ENCODE results near the gene SREBF1. TPM values are rescaled to one million over a fixed set of nuclear protein-coding genes. Genes with fewer than 3 reads are reported as not detected.

Gene SREBF1
- total RNA-seq, 4 donors from 2014 or later = 115 to 253 (median 191) TPM

GRCh38 chr17:17776889-17777288 lies 59.9 kb downstream of the SREBF1 start:
- H3K4me1 ChIP-seq = peaks cover 0 to 65% (median 27%) of the 10 kb centered on the region in 4 donors
- DNase-seq (ENCODE audit: low spot score in 2 of 2) = no peak
- H3K36me3 ChIP-seq = no peaks in the 10 kb centered on the region
- no peaks in the 10 kb centered on the region for H3K27me3 ChIP-seq
- 65 to 94% methylated on average over 3 of the region's 3 CpGs for WGBS, 2 donors
- no peaks in the 10 kb centered on the region for H3K9me3 ChIP-seq
- no peak for TF ChIP-seq EP300 (IDR thresholded peaks at IDR 0.05)
- TF ChIP-seq, protein P1, sequence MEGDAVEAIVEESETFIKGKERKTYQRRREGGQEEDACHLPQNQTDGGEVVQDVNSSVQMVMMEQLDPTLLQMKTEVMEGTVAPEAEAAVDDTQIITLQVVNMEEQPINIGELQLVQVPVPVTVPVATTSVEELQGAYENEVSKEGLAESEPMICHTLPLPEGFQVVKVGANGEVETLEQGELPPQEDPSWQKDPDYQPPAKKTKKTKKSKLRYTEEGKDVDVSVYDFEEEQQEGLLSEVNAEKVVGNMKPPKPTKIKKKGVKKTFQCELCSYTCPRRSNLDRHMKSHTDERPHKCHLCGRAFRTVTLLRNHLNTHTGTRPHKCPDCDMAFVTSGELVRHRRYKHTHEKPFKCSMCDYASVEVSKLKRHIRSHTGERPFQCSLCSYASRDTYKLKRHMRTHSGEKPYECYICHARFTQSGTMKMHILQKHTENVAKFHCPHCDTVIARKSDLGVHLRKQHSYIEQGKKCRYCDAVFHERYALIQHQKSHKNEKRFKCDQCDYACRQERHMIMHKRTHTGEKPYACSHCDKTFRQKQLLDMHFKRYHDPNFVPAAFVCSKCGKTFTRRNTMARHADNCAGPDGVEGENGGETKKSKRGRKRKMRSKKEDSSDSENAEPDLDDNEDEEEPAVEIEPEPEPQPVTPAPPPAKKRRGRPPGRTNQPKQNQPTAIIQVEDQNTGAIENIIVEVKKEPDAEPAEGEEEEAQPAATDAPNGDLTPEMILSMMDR (IDR thresholded peaks at IDR 0.05) = no peak
- no peak for TF ChIP-seq POLR2A (IDR thresholded peaks at IDR 0.05)
- H3K27ac ChIP-seq = no peak overlapping the region
- H3K4me3 ChIP-seq = no peak overlapping the region

GRCh38 chr17:17774009-17774881 lies 62.5 kb downstream of the SREBF1 start:
- no peak overlapping the region for H3K4me3 ChIP-seq
- 63 to 66% methylated on average over 20 to 21 of the region's 21 CpGs for WGBS, 2 donors
- H3K4me1 ChIP-seq = peaks cover 0 to 67% (median 23%) of the 10 kb centered on the region in 4 donors
- no peaks in the 10 kb centered on the region for H3K27me3 ChIP-seq
- no peak for DNase-seq (ENCODE audit: low spot score in 2 of 2)
- H3K36me3 ChIP-seq = no peaks in the 10 kb centered on the region
- peak overlapping the region in 3 of 4 donors; percentile 4 to 71 (median 28) for H3K27ac ChIP-seq
- no peaks in the 10 kb centered on the region for H3K9me3 ChIP-seq
- TF ChIP-seq EP300 (IDR thresholded peaks at IDR 0.05) = no peak
- TF ChIP-seq, protein P1 (IDR thresholded peaks at IDR 0.05) = peak in 2 of 5 experiments; percentile 9 to 18

DNA sequence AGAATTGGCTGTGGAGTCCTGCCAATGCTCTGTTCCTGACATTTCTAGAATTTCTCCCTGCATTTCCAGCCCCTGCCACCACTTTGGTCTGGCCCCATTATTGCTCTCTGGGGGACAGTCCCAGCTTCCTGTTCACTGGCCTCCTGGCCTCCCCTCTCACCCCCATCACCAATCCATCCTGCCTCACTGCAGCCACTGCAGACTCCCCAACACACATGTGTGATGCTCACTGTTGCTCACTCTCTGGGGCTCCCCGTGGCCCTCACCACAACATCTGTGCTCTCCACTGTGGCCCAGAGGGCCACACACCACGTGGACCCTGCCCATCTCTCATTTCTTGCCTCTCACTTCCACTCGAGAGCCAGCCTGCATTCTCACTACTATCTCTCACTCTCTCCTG lies 64.6 kb downstream of the SREBF1 start:
- Histone ChIP-seq H3K27ac (no peak overlapping the region), H3K4me1 (peaks cover 0 to 67% (median 19%) of the 10 kb centered on the region in 4 donors), H3K36me3 (no peaks in the 10 kb centered on the region), H3K27me3 (no peaks in the 10 kb centered on the region), H3K4me3 (no peak overlapping the region), H3K9me3 (no peaks in the 10 kb centered on the region)
- TF ChIP-seq, protein P1 (IDR thresholded peaks at IDR 0.05) = no peak
- TF ChIP-seq POLR2A (IDR thresholded peaks at IDR 0.05) = no peak
- TF ChIP-seq EP300 (IDR thresholded peaks at IDR 0.05) = no peak
- WGBS, 2 donors = 52 to 58% methylated on average over 3 of the region's 3 CpGs
- no peak for DNase-seq (ENCODE audit: low spot score in 2 of 2)

DNA sequence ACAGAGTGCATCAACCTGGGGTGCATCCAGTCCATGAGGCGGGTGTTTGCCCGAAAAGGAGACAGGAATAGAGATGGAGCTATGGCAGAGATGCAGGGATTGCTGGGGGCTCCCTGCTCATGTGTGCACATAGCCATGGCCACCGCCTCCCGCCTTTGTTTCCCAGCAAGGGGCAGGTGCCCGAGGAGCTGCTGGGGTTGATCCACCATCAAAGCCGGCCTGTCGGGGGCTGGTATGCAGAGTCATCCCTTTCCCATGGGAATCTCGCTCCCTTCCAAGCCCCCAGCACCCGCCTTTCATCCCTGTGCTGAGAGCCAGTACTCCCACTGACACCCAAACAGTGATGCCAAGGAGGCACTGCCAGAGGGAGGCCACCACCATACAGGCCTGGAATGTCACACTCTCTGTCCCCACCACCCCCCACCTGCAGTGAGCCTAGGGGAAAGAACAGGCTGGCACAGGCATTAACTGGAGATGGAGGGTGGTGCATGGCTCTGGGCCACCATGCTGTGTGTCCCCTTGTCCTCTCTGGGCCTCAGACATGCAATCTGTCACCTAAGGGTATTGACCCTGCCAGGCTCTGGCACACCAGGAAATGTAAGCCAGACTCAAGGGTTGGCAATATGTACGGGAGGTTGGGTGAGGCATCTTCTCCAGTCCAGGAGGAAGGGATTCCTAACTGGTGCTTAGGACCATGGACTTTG lies 65.1 kb downstream of the SREBF1 start:
- WGBS, 2 donors = 87 to 89% methylated on average over 10 of the region's 10 CpGs
- Histone ChIP-seq H3K4me1 (peaks cover 0 to 72% (median 24%) of the 10 kb centered on the region in 4 donors), H3K4me3 (no peak overlapping the region), H3K9me3 (no peaks in the 10 kb centered on the region), H3K27me3 (no peaks in the 10 kb centered on the region), H3K36me3 (no peaks in the 10 kb centered on the region), H3K27ac (no peak overlapping the region)
- TF ChIP-seq EP300 (IDR thresholded peaks at IDR 0.05) (no peak), POLR2A (IDR thresholded peaks at IDR 0.05) (no peak)
- TF ChIP-seq, protein P1 (IDR thresholded peaks at IDR 0.05) = no peak
- DNase-seq (ENCODE audit: low spot score in 2 of 2) = no peak

- H3K9me3 ChIP-seq = no peaks in the 10 kb centered on the region
- peak overlapping the region; percentile 20 to 55 (median 51) for H3K27ac ChIP-seq
- peaks cover 0 to 82% (median 34%) of the 10 kb centered on the region in 4 donors for H3K4me1 ChIP-seq
- TF ChIP-seq, protein P1 (IDR thresholded peaks at IDR 0.05) = no peak
- TF ChIP-seq POLR2A (IDR thresholded peaks at IDR 0.05) (no peak), EP300 (IDR thresholded peaks at IDR 0.05) (no peak)
- DNase-seq (ENCODE audit: low spot score in 2 of 2) = no peak
- no peak overlapping the region for H3K4me3 ChIP-seq
- H3K36me3 ChIP-seq = no peaks in the 10 kb centered on the region
- H3K27me3 ChIP-seq = no peaks in the 10 kb centered on the region
- 35 to 44% methylated on average over 13 of the region's 13 CpGs for WGBS, 2 donors
Measured at GRCh38 chr17:17770632-17771044, 66.1 kb downstream of the SREBF1 start.

Measured in tibial nerve (tissue), 4 donors.